ENCODE results near the gene ACSF3. TPM values are rescaled to one million over a fixed set of nuclear protein-coding genes. Genes with fewer than 3 reads are reported as not detected.
"Not testable (repeated sequence)": the region's sequence is repeated elsewhere in the genome, so short reads cannot be mapped to it uniquely, and the experiment has no call there.

The ACSF3 gene
- total RNA-seq, 2 donors from 2014 or later, result 34.8 to 35.5 TPM

DNA sequence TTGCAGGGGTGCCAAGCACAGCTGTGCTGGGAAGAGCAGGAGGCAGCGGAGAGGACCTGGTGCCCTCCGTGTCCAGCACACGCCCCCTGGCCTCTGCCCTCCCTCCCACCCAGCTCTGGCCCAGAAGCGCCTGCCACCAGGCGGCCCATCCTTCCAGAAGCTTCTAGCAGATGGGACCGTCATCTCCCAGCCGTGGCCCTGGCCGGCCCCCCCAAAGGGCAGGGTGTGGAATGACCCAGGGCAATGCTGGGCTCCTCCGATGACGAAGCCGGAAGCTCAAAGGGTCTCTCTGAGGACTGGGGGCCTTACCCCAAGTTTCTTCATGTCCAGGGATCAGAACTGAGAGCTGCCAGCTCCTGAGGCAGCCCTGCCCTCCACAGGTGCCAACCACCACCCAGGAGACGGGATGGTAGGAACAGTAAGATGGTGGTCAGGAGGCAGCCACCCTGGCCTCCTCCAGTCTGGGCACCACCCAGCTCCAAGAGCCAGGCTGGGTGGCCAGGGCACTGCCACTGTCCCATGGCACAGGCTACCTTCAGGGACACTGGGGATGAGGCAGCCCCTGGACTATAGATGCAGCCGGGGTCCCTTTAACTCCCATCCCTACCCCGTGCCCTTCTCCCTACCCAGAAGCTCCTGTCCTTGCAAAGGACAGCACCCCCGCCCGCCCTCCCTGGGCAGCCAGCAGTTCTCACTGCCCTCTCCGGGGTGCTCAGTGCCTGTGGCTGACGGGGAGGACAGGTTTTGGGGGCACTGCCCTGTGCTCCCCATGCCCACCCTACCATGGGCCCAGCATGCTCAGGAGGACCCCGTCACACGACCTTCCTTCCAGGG, 71.4 kb downstream of the ACSF3 start:
- H3K27ac ChIP-seq (ENCODE audit: low read depth, low read length), result no peak overlapping the region
- TF ChIP-seq, protein P1, sequence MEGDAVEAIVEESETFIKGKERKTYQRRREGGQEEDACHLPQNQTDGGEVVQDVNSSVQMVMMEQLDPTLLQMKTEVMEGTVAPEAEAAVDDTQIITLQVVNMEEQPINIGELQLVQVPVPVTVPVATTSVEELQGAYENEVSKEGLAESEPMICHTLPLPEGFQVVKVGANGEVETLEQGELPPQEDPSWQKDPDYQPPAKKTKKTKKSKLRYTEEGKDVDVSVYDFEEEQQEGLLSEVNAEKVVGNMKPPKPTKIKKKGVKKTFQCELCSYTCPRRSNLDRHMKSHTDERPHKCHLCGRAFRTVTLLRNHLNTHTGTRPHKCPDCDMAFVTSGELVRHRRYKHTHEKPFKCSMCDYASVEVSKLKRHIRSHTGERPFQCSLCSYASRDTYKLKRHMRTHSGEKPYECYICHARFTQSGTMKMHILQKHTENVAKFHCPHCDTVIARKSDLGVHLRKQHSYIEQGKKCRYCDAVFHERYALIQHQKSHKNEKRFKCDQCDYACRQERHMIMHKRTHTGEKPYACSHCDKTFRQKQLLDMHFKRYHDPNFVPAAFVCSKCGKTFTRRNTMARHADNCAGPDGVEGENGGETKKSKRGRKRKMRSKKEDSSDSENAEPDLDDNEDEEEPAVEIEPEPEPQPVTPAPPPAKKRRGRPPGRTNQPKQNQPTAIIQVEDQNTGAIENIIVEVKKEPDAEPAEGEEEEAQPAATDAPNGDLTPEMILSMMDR (conservative IDR thresholded peaks at IDR 0.05), result no peak
- Mint-ChIP-seq H3K4me3 (no peak overlapping the region), H3K27me3 (ENCODE audit: insufficient read depth) (peaks cover 8% of the 10 kb centered on the region), H3K36me3 (ENCODE audit: low read depth) (no peaks in the 10 kb centered on the region), H3K4me1 (no peaks in the 10 kb centered on the region), H3K9me3 (no peaks in the 10 kb centered on the region), H3K27ac (no peak overlapping the region)
- WGBS, 2 experiments (ENCODE audit: insufficient coverage in 1 of 2, insufficient read length in 1 of 2), result 86 to 93% methylated on average over 3 to 18 of the region's 20 CpGs
- no peak for DNase-seq
- no peaks in the 10 kb centered on the region for H3K36me3 ChIP-seq (ENCODE audit: control insufficient read depth, insufficient read depth, low read length)
- H3K9me3 ChIP-seq (ENCODE audit: control insufficient read depth, low read length), result no peaks in the 10 kb centered on the region
- H3K4me1 ChIP-seq (ENCODE audit: control insufficient read depth, insufficient read depth, low read length), result no peaks in the 10 kb centered on the region
- no peak overlapping the region for H3K4me3 ChIP-seq (ENCODE audit: low read length)
- H3K27me3 ChIP-seq (ENCODE audit: control insufficient read depth, insufficient read depth, low read length, poor library complexity, severe bottlenecking), result peaks cover 9% of the 10 kb centered on the region
- no peak overlapping the region for H3K9ac ChIP-seq (ENCODE audit: extremely low read depth, low read length, poor library complexity, severe bottlenecking)

DNA sequence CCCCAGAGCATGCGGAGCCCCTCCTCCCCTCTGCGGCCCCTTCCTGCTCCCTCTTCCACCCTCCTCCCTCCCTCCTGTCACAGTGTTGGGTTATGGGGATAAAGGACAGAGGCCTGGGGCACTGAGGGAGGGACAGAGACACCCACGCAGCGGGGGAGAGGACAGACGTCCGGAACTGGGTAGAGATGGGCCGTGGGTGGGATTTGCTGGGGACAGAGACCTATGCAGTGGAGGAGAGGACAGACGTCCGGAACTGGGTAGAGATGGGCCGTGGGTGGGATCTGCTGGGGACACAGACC, 72.0 kb downstream of the ACSF3 start:
- not testable (repeated sequence) for H3K4me1 Mint-ChIP-seq; H3K27ac ChIP-seq (ENCODE audit: low read depth, low read length); H3K9ac ChIP-seq (ENCODE audit: extremely low read depth, low read length, poor library complexity, severe bottlenecking); H3K9me3 ChIP-seq (ENCODE audit: control insufficient read depth, low read length); H3K36me3 Mint-ChIP-seq (ENCODE audit: low read depth); H3K4me3 Mint-ChIP-seq; H3K9me3 Mint-ChIP-seq; H3K27ac Mint-ChIP-seq; H3K4me1 ChIP-seq (ENCODE audit: control insufficient read depth, insufficient read depth, low read length); H3K36me3 ChIP-seq (ENCODE audit: control insufficient read depth, insufficient read depth, low read length); H3K4me3 ChIP-seq (ENCODE audit: low read length); DNase-seq
- peaks cover 14% of the 10 kb centered on the region for H3K27me3 Mint-ChIP-seq (ENCODE audit: insufficient read depth)
- peaks cover 15% of the 10 kb centered on the region for H3K27me3 ChIP-seq (ENCODE audit: control insufficient read depth, insufficient read depth, low read length, poor library complexity, severe bottlenecking)
- 75 to 88% methylated on average over 5 to 7 of the region's 10 CpGs for WGBS, 2 experiments (ENCODE audit: insufficient coverage in 1 of 2, insufficient read length in 1 of 2)

DNA sequence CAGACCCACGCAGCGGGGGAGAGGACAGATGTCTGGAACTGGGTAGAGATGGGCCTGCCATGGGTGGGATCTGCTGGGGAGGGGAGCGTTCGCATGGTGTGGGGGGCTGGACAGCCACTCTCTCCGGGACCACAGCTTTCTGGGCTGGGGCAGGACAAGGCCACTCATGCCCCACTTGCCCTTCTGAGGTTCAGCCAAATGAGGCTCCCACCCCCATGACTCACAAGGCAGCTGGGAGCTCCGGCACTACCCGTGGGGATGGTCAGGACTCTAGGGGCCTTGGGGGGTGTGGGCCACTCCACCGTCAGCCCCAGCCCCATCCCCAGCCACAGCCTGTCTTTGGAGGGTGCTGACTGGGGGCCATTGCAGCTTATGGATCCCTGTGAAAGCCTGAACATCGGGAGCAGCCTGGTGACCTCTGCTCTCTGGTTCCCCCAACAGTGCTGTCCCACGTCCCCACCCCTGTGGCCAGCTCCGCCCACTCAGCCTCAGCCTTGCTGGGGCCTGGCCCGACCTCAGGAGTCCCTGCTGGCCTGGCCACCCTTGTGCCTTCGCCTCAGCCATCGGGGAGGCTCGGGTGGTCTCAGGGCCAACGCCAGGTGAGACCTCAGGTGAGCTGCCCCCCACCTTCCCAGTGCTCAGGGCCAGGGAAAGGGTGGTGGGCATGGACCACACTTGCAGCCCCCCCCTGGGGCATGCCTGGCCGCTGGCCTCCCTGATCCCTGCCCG, 73.2 kb downstream of the ACSF3 start:
- TF ChIP-seq, protein P1 (conservative IDR thresholded peaks at IDR 0.05), result no peak
- Histone ChIP-seq H3K9me3 (ENCODE audit: control insufficient read depth, low read length) (no peaks in the 10 kb centered on the region), H3K36me3 (ENCODE audit: control insufficient read depth, insufficient read depth, low read length) (no peaks in the 10 kb centered on the region), H3K9ac (ENCODE audit: extremely low read depth, low read length, poor library complexity, severe bottlenecking) (no peak overlapping the region), H3K4me1 (ENCODE audit: control insufficient read depth, insufficient read depth, low read length) (no peaks in the 10 kb centered on the region), H3K4me3 (ENCODE audit: low read length) (no peak overlapping the region), H3K27me3 (ENCODE audit: control insufficient read depth, insufficient read depth, low read length, poor library complexity, severe bottlenecking) (peaks cover 20% of the 10 kb centered on the region), H3K27ac (ENCODE audit: low read depth, low read length) (no peak overlapping the region)
- no peaks in the 10 kb centered on the region for H3K9me3 Mint-ChIP-seq
- no peak for DNase-seq
- H3K4me1 Mint-ChIP-seq, result peaks cover 4% of the 10 kb centered on the region
- peaks cover 17% of the 10 kb centered on the region for H3K27me3 Mint-ChIP-seq (ENCODE audit: insufficient read depth)
- H3K4me3 Mint-ChIP-seq, result no peak overlapping the region
- no peak overlapping the region for H3K27ac Mint-ChIP-seq
- H3K36me3 Mint-ChIP-seq (ENCODE audit: low read depth), result no peaks in the 10 kb centered on the region
- 82 to 93% methylated on average over 3 to 18 of the region's 18 CpGs for WGBS, 2 experiments (ENCODE audit: insufficient coverage in 1 of 2, insufficient read length in 1 of 2)
